Sigmoid colon (tissue), 3 donors: ENCODE results near the gene SH3GL2.

Experiments
- POLR2A ChIP-seq, 2 donors: fragments of 450-650 bp; IDR thresholded peaks; one replicate each; pipeline ENCODE4 v1.6.1; 2016; ENCODE audit warnings: antibody characterized with exemption in 2 of 2, mild to moderate bottlenecking in 2 of 2, moderate library complexity in 2 of 2
- TF ChIP-seq, protein P1 (sequence below), 4 experiments: fragments of 450-650 bp in 3 of 4; fragments of 200-600 bp in 1 of 4; IDR thresholded peaks; one replicate each; pipeline ENCODE4 v1.5.1; 2016 to 2019; ENCODE audit warnings: antibody characterized with exemption in 4 of 4, mild to moderate bottlenecking in 3 of 4, moderate library complexity in 2 of 4

DNA sequence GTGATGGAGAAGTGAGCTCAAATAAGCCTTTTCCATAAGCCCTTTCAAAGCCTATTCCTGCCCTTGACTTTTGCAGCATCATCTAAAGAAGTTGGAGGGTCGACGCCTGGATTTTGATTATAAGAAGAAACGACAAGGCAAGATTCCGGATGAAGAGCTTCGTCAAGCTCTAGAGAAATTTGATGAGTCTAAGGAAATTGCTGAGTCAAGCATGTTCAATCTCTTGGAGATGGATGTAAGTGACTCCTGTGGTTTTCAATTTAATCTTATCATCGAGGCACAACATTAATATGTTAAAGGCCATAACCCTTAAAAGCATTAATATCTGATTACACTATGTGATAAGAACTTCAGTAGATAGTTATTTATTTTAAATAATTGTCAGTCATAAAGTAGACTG, 210.4 kb downstream of the SH3GL2 start:
- TF ChIP-seq, protein P1, sequence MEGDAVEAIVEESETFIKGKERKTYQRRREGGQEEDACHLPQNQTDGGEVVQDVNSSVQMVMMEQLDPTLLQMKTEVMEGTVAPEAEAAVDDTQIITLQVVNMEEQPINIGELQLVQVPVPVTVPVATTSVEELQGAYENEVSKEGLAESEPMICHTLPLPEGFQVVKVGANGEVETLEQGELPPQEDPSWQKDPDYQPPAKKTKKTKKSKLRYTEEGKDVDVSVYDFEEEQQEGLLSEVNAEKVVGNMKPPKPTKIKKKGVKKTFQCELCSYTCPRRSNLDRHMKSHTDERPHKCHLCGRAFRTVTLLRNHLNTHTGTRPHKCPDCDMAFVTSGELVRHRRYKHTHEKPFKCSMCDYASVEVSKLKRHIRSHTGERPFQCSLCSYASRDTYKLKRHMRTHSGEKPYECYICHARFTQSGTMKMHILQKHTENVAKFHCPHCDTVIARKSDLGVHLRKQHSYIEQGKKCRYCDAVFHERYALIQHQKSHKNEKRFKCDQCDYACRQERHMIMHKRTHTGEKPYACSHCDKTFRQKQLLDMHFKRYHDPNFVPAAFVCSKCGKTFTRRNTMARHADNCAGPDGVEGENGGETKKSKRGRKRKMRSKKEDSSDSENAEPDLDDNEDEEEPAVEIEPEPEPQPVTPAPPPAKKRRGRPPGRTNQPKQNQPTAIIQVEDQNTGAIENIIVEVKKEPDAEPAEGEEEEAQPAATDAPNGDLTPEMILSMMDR (IDR thresholded peaks at IDR 0.05): no peak
- no peak for TF ChIP-seq POLR2A (IDR thresholded peaks at IDR 0.05)
